GM12892 (cell line): ENCODE data around the gene CPNE9.

ENCODE experiments used
- POLR2A ChIP-seq: IDR thresholded peaks from 2 replicates; pipeline ENCODE4 v1.6.1; 2011; ENCODE audit warnings: low read depth, low read length, control low read depth
- POLR2AphosphoS5 ChIP-seq: IDR thresholded peaks from 2 replicates; pipeline ENCODE4 v1.6.1; 2011; ENCODE audit warnings: low read depth, low read length, control low read depth
- TAF1 ChIP-seq: IDR thresholded peaks from 2 replicates; pipeline ENCODE4 v1.6.1; 2011; ENCODE audit warnings: low read depth, mild to moderate bottlenecking, control low read depth, low read length, borderline replicate concordance

DNA sequence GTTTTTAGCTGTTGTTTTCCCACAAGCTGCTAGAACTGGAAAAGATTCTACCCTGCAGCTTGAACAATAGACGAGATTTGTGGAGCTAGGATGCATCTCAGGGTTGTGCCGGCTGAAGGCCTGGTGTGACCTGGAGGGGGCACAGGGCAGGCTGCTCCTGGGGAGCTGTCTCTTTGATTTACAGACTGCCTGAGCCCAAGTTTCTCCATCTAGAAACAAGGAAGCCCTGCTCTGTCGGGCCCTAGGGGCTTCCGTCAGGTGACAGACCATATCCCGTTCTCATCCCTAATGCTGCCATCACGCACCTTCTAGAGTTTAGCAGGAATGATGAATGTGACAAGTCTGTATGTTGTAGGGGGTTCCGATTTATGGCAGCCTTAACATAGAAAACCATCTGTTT is 7.9 kb upstream of the CPNE9 start:
- TF ChIP-seq POLR2A (no peak), POLR2AphosphoS5 (no peak), TAF1 (no peak)
